ENCODE measurements around the gene STK36. TPM values are rescaled to one million over a fixed set of nuclear protein-coding genes. Genes with fewer than 3 reads are reported as not detected.
A peak's percentile ranks its signal among the peaks of the same experiment; 100 is the strongest.

STK36 gene
- total and polyA plus RNA-seq, 12 donors: 12.4 to 112 (median 36.3) TPM

DNA sequence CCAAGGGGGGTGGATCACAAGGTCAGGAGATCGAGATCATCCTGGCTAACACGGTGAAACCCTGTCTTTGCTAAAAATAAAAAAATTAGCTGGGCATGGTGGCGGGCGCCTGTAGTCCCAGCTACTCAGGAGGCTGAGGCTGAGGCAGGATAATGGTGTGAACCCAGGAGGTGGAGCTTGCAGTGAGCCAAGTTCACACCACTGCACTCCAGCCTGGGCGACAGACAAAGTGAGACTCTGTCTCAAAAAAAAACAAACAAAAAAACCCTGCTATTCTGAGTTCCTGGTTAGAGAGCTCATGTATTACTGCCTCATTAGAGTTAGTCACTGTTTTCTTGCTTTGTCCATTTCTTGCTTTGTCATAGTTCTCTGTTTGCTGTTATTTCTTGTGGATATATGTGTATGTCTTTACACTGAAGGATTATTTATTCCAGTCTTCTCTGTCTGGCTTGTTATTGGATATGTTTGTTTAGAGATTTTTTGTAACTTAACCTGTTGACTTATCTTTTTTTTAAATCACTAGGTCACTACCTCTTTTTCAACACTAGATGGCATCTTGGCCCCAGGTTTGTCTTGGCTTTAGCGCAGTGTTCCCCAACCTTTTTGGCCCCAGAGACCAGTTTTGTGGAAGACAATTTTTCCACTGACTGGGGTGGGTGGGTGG is 55.7 kb downstream of the STK36 start:
- Histone ChIP-seq H3K27me3 (no peaks in the 10 kb centered on the region), H3K36me3 (replicated peaks in 1 of 2) (no peaks in the 10 kb centered on the region), H3K9me3 (replicated peaks in 1 of 3) (peaks cover 0 to 18% (median 3%) of the 10 kb centered on the region in 3 donors), H3K27ac (no peak overlapping the region), H3K4me3 (no peak overlapping the region), H3K4me1 (replicated peaks in 1 of 2) (peaks cover 21 to 36% of the 10 kb centered on the region in 2 donors)
- intact Hi-C loops (cut with DNase I): no loop called here
- DNase-seq: no peak
- TF ChIP-seq, protein P1, sequence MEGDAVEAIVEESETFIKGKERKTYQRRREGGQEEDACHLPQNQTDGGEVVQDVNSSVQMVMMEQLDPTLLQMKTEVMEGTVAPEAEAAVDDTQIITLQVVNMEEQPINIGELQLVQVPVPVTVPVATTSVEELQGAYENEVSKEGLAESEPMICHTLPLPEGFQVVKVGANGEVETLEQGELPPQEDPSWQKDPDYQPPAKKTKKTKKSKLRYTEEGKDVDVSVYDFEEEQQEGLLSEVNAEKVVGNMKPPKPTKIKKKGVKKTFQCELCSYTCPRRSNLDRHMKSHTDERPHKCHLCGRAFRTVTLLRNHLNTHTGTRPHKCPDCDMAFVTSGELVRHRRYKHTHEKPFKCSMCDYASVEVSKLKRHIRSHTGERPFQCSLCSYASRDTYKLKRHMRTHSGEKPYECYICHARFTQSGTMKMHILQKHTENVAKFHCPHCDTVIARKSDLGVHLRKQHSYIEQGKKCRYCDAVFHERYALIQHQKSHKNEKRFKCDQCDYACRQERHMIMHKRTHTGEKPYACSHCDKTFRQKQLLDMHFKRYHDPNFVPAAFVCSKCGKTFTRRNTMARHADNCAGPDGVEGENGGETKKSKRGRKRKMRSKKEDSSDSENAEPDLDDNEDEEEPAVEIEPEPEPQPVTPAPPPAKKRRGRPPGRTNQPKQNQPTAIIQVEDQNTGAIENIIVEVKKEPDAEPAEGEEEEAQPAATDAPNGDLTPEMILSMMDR (IDR thresholded peaks at IDR 0.05): peak in 5 of 6 experiments; percentile 22 to 54 (median 32)
- no peak for TF ChIP-seq POLR2A (IDR thresholded peaks at IDR 0.05)
- WGBS, 4 donors: 90 to 94% (median 92%) methylated on average over 6 of the region's 6 CpGs

DNA sequence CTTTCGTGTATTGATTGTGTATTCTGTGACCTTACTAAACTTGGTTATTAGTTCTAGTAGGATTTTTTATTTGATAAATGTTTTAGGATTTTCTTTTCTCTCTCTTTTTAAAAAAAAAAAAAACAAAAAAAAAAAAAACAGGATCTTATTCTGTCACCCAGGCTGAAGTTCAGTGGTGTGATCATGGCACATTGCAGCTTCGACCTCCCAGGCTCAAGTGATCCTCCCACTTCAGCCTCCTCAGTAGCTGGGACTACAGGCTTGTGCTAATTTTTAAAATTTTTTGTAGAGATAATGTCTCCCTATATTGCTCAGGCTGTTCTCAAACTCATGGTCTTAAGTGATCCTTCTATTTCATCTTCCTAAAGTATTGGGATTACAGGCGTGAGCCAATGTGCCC is 57.8 kb downstream of the STK36 start:
- Histone ChIP-seq H3K36me3 (replicated peaks in 1 of 2) (no peaks in the 10 kb centered on the region), H3K4me3 (no peak overlapping the region), H3K4me1 (replicated peaks in 1 of 2) (peaks cover 17 to 38% of the 10 kb centered on the region in 2 donors), H3K27ac (no peak overlapping the region), H3K9me3 (replicated peaks in 1 of 3) (peaks cover 0 to 18% (median 3%) of the 10 kb centered on the region in 3 donors), H3K27me3 (no peaks in the 10 kb centered on the region)
- intact Hi-C loops (cut with DNase I): no loop called here
- no peak for DNase-seq
- whole genome bisulfite sequencing, 4 donors: 94 to 98% (median 97%) methylated on average over 3 of the region's 3 CpGs
- TF ChIP-seq, protein P1 (IDR thresholded peaks at IDR 0.05): no peak
- TF ChIP-seq POLR2A (IDR thresholded peaks at IDR 0.05): no peak

DNA sequence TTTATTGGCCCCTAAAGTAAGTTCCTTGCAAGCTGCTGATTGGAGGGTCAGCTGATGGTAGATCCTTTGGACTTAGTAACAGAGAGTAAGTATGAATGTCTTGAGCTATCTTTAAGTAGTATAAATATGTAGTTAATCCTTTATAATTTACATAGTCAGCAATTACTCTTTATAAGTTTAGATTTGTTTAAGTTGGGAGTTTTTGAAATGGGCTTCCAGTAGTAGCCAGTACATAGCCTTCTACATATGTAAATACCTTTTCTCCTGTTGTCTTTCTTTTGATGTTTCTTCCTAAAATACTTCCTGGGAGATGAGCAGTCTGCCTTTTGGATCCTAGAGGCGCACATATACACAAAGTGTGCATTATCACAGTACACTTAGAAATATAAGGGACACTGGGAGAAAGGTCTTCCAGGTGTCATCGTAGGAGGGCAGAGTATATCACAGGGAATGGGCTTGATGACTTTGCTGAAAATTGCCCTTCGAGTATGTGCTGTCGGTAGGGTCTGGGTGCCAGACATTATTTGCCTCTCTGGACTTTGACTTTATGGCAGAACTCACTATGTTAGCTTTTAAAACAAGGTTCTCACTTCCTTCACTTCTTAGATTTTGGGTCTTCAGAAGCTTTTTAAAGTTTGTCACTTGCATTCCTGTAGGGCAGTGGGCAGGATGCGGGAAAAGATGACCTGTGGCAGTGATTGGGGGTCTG is 60.3 kb downstream of the STK36 start:
- H3K27me3 ChIP-seq: no peaks in the 10 kb centered on the region
- no peak overlapping the region for H3K4me3 ChIP-seq
- TF ChIP-seq POLR2A (IDR thresholded peaks at IDR 0.05): no peak
- TF ChIP-seq, protein P1 (IDR thresholded peaks at IDR 0.05): no peak
- intact Hi-C loops (cut with DNase I): no loop called here
- WGBS, 4 donors: 93 to 95% (median 94%) methylated on average over 5 of the region's 5 CpGs
- H3K4me1 ChIP-seq (replicated peaks in 1 of 2): peaks cover 17 to 38% of the 10 kb centered on the region in 2 donors
- peak overlapping the region; percentile 46 to 95 (median 86) for H3K27ac ChIP-seq
- H3K9me3 ChIP-seq (replicated peaks in 1 of 3): peaks cover 0 to 4% (median 3%) of the 10 kb centered on the region in 3 donors
- H3K36me3 ChIP-seq (replicated peaks in 1 of 2): peaks cover 0 to under 1% of the 10 kb centered on the region in 2 donors
- peak in 1 of 7 donors; percentile 25 for DNase-seq

DNA sequence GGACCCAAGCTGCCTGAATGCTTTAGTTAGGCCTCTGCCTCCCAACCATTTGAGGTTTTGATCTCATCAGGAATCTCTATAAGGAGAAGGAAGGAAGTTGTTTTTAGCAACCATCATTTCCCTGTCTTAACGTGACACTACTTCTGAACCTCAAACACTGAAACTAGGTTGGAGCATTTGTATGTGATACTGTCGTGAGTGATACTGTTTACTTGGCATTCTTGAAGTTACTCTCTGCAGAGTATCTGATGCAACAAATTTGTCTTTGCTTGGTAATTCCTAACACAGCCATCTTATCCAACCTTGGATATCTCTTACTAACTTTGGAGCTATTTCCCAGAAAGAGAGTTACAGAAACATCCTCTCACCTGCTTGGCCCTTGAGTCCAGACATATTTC is 60.9 kb downstream of the STK36 start:
- Histone ChIP-seq H3K9me3 (replicated peaks in 1 of 3) (peaks cover 0 to under 1% (median 0%) of the 10 kb centered on the region in 3 donors), H3K36me3 (replicated peaks in 1 of 2) (peaks cover 0 to 6% of the 10 kb centered on the region in 2 donors), H3K27me3 (no peaks in the 10 kb centered on the region), H3K4me3 (no peak overlapping the region), H3K27ac (peak overlapping the region; percentile 46 to 95 (median 86)), H3K4me1 (replicated peaks in 1 of 2) (peaks cover 17 to 38% of the 10 kb centered on the region in 2 donors)
- TF ChIP-seq, protein P1 (IDR thresholded peaks at IDR 0.05): no peak
- no peak for TF ChIP-seq POLR2A (IDR thresholded peaks at IDR 0.05)
- WGBS, 4 donors: 49 to 61% (median 53%) methylated on average over 2 of the region's 2 CpGs
- DNase-seq: no peak
- intact Hi-C loops (cut with DNase I): no loop called here
